Astrocyte (in vitro differentiated cells and primary cell): ENCODE measurements around the gene RFX4.

Experiments used
- EZH2 ChIP-seq: IDR thresholded peaks from 2 replicates; pipeline ENCODE4 v1.6.1; 2012; ENCODE audit warnings: mild to moderate bottlenecking, low read length, inconsistent platforms; ENCODE audit not compliant: insufficient read depth
- TF ChIP-seq, protein P1 (sequence below): IDR thresholded peaks from 2 replicates; pipeline ENCODE4 v1.5.1; 2011; ENCODE audit warnings: low read depth, mild to moderate bottlenecking, inconsistent platforms, low read length, moderate library complexity; ENCODE audit not compliant: insufficient read depth

DNA sequence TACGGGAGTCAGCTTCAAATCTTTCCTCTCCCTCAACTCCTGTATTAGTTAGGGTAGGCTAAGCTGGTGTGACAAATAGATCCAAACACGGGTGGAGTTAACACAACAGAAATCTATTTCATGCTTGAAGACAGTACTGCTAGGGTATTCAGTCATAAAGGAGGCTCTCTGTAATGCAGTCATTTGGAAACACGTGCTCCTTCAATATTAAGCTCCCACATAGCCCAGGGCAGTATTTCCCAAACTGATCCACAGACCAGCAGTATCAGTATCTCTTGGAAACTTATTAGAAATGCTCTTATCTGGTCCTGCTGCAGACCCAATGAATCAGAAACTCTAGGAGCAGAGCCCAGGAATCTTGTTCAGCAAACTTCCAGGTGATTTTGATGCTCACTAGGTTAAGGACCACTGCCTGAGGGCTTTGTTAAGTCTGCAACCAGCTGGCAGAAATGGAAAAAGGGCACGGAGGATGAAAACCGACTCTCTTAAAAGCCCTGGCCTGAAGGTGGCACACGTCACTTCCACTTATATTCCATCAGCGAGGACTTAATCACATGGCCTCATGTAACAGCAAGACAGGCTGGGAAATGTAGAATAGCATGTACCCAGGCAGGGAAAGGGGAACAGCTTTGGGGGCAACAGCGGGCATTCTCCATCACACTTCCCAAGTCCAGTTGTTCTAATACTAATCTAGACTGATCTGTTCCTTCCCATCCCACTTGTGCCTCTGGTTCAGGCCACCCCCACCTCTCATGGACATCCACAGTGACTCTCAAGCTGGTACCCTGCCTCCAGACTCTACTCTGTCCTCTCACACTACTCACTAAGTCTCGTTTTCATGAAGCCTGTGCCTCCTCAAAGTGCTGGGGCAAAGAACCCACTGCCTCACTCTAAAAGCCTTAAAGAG, 153.5 kb downstream of the RFX4 start:
- TF ChIP-seq, protein P1, sequence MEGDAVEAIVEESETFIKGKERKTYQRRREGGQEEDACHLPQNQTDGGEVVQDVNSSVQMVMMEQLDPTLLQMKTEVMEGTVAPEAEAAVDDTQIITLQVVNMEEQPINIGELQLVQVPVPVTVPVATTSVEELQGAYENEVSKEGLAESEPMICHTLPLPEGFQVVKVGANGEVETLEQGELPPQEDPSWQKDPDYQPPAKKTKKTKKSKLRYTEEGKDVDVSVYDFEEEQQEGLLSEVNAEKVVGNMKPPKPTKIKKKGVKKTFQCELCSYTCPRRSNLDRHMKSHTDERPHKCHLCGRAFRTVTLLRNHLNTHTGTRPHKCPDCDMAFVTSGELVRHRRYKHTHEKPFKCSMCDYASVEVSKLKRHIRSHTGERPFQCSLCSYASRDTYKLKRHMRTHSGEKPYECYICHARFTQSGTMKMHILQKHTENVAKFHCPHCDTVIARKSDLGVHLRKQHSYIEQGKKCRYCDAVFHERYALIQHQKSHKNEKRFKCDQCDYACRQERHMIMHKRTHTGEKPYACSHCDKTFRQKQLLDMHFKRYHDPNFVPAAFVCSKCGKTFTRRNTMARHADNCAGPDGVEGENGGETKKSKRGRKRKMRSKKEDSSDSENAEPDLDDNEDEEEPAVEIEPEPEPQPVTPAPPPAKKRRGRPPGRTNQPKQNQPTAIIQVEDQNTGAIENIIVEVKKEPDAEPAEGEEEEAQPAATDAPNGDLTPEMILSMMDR, result no peak
- TF ChIP-seq EZH2, result no peak
